ENCODE measurements around the gene DRC1.

GRCh38 chr2:26470601-26471260 is 69.0 kb downstream of the DRC1 start:
- no peak for TF ChIP-seq CTCF (IDR thresholded peaks at IDR 0.05)
- no peak for TF ChIP-seq POLR2A (IDR thresholded peaks at IDR 0.05)

Data from uterus (tissue), 2 donors.